Measurements from ENCODE around the gene PARM1.

PARM1 gene

DNA sequence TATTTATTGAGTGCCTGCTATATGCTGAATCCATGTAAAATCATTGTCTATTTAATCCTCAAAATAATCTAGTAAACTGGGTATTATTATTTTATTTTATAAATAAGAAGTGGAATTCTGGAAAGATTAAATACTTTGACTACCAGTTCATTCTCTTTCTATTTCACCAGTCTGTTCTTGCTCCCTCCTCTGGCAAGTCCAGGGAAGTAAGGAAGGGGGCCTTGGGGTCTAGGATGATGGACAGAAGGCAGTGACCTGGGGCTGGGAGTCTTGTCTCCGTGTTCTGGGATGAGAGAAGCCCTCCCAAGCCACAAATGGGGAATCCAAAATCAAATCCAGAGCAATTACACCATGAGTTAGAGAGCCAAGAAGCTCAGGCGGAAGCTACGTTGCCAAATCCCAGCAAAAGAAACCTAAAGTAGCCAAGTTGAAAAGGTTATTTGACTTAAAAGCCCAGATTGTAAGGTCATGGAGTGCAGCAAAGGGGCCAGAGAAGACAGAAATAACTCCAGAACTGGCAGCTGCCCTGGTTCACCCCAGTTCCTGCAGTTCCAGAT, 28.3 kb upstream of the PARM1 start:
- H3K4me3 ChIP-seq (ENCODE audit: low read depth, low read length) = no peak overlapping the region

DNA sequence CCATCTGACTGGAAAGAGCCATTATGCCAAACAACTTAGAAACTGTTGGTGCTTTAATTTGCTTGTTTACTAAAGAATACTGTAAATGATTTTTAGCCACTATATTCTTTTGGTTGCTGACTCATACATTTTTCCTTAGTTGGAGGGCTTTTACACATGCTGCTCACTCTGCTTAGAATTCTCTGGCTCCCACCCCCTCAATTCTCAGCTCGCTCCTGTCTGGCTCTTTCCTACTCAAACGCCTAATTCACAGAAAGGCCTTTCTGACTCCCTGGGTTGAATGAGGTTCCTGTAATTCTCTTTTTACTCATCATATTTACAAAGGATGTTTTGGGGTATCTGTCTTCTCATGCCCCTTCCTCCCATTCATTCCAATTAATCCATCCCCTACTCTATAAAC, 26.1 kb upstream of the PARM1 start:
- TF ChIP-seq, protein P1, sequence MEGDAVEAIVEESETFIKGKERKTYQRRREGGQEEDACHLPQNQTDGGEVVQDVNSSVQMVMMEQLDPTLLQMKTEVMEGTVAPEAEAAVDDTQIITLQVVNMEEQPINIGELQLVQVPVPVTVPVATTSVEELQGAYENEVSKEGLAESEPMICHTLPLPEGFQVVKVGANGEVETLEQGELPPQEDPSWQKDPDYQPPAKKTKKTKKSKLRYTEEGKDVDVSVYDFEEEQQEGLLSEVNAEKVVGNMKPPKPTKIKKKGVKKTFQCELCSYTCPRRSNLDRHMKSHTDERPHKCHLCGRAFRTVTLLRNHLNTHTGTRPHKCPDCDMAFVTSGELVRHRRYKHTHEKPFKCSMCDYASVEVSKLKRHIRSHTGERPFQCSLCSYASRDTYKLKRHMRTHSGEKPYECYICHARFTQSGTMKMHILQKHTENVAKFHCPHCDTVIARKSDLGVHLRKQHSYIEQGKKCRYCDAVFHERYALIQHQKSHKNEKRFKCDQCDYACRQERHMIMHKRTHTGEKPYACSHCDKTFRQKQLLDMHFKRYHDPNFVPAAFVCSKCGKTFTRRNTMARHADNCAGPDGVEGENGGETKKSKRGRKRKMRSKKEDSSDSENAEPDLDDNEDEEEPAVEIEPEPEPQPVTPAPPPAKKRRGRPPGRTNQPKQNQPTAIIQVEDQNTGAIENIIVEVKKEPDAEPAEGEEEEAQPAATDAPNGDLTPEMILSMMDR (IDR thresholded peaks at IDR 0.05) = no peak
- Histone ChIP-seq H3K9me3 (ENCODE audit: control insufficient read depth, low read length) (no peaks in the 10 kb centered on the region), H3K4me1 (no peaks in the 10 kb centered on the region), H3K36me3 (ENCODE audit: control insufficient read depth, insufficient read depth, low read length) (no peaks in the 10 kb centered on the region), H3K27me3 (ENCODE audit: control insufficient read depth, insufficient read depth, low read length) (no peaks in the 10 kb centered on the region), H2AFZ (no peak overlapping the region), H3K27ac (no peak overlapping the region), H3K4me3 (ENCODE audit: low read depth, low read length) (no peak overlapping the region), H3K79me2 (no peaks in the 10 kb centered on the region), H3K4me2 (ENCODE audit: low read length) (no peak overlapping the region), H3K9ac (no peak overlapping the region)

More for the DNA sequence above, 28.3 kb upstream of the PARM1 start:
- Histone ChIP-seq H3K4me1 (no peaks in the 10 kb centered on the region), H3K9ac (no peak overlapping the region), H3K4me2 (ENCODE audit: low read length) (no peak overlapping the region), H3K9me3 (ENCODE audit: control insufficient read depth, low read length) (no peaks in the 10 kb centered on the region), H3K36me3 (ENCODE audit: control insufficient read depth, insufficient read depth, low read length) (no peaks in the 10 kb centered on the region), H3K27ac (no peak overlapping the region), H3K79me2 (no peaks in the 10 kb centered on the region), H2AFZ (no peak overlapping the region), H3K27me3 (ENCODE audit: control insufficient read depth, insufficient read depth, low read length) (no peaks in the 10 kb centered on the region)
- TF ChIP-seq, protein P1 (IDR thresholded peaks at IDR 0.05) = no peak

- no peak overlapping the region for H2AFZ ChIP-seq
- H3K27me3 ChIP-seq (ENCODE audit: control insufficient read depth, insufficient read depth, low read length) = no peaks in the 10 kb centered on the region
- no peak overlapping the region for H3K9ac ChIP-seq
- no peaks in the 10 kb centered on the region for H3K4me1 ChIP-seq
- H3K4me3 ChIP-seq (ENCODE audit: low read depth, low read length) = no peak overlapping the region
- H3K4me2 ChIP-seq (ENCODE audit: low read length) = no peak overlapping the region
- no peaks in the 10 kb centered on the region for H3K9me3 ChIP-seq (ENCODE audit: control insufficient read depth, low read length)
- no peak overlapping the region for H3K27ac ChIP-seq
- TF ChIP-seq, protein P1 (IDR thresholded peaks at IDR 0.05) = no peak
- H3K79me2 ChIP-seq = no peaks in the 10 kb centered on the region
- H3K36me3 ChIP-seq (ENCODE audit: control insufficient read depth, insufficient read depth, low read length) = no peaks in the 10 kb centered on the region
Measured at GRCh38 chr4:74919783-74920182, 13.1 kb upstream of the PARM1 start.

DNA sequence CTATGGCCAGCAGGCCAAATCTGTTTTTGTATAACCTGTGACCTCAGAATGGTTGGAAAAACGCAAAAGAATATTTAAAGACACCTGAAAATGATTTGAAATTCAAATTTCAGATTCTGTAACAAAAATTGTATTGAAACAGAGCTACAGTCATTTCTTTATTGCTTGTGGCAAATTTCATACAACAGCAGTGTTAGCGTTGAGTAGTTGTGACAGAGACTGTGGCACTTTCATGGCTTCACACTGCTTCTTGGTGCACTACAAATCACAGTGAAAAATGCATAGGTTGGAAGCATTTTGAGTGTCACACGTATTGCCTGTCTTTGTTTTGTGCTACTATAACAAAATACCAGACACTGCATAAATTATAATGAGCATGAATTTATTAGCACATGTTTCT, 12.2 kb upstream of the PARM1 start:
- H2AFZ ChIP-seq = no peak overlapping the region
- no peaks in the 10 kb centered on the region for H3K27me3 ChIP-seq (ENCODE audit: control insufficient read depth, insufficient read depth, low read length)
- H3K36me3 ChIP-seq (ENCODE audit: control insufficient read depth, insufficient read depth, low read length) = no peaks in the 10 kb centered on the region
- H3K4me3 ChIP-seq (ENCODE audit: low read depth, low read length) = no peak overlapping the region
- TF ChIP-seq, protein P1 (IDR thresholded peaks at IDR 0.05) = no peak
- no peaks in the 10 kb centered on the region for H3K9me3 ChIP-seq (ENCODE audit: control insufficient read depth, low read length)
- H3K4me1 ChIP-seq = no peaks in the 10 kb centered on the region
- no peak overlapping the region for H3K27ac ChIP-seq
- no peak overlapping the region for H3K9ac ChIP-seq
- no peaks in the 10 kb centered on the region for H3K79me2 ChIP-seq
- H3K4me2 ChIP-seq (ENCODE audit: low read length) = no peak overlapping the region

- H3K27ac ChIP-seq = no peak overlapping the region
- H3K4me2 ChIP-seq (ENCODE audit: low read length) = no peak overlapping the region
- no peaks in the 10 kb centered on the region for H3K9me3 ChIP-seq (ENCODE audit: control insufficient read depth, low read length)
- H2AFZ ChIP-seq = no peak overlapping the region
- no peaks in the 10 kb centered on the region for H3K4me1 ChIP-seq
- H3K36me3 ChIP-seq (ENCODE audit: control insufficient read depth, insufficient read depth, low read length) = no peaks in the 10 kb centered on the region
- no peaks in the 10 kb centered on the region for H3K27me3 ChIP-seq (ENCODE audit: control insufficient read depth, insufficient read depth, low read length)
- no peak overlapping the region for H3K4me3 ChIP-seq (ENCODE audit: low read depth, low read length)
- no peak overlapping the region for H3K9ac ChIP-seq
- TF ChIP-seq, protein P1 (IDR thresholded peaks at IDR 0.05) = no peak
- H3K79me2 ChIP-seq = no peaks in the 10 kb centered on the region
Measured at GRCh38 chr4:74921490-74921889, 11.4 kb upstream of the PARM1 start.

Measured in parathyroid adenoma (tissue), 2 donors.